Neutrophil (primary cell): ENCODE measurements around the gene EPAS1.

ENCODE experiments used
- H3K27ac ChIP-seq: fragments of 200-600 bp; sonication (generic); 2 replicates; pipeline ENCODE4 v1.5.1; 2016; ENCODE audit warnings: mild to moderate bottlenecking, moderate library complexity
- H3K27me3 ChIP-seq: fragments of 200-600 bp; sonication (generic); 2 replicates; pipeline ENCODE4 v1.6.0; 2016; ENCODE audit warnings: mild to moderate bottlenecking
- H3K36me3 ChIP-seq: fragments of 200-600 bp; sonication (generic); 2 replicates; pipeline ENCODE4 v1.5.1; 2017
- H3K4me1 ChIP-seq, 2 experiments: fragments of 200-600 bp in 1 of 2; sonication (generic) in 1 of 2; 1 replicate in 1 of 2; 2 replicates in 1 of 2; pipeline versions ENCODE4 v1.5.1 to v1.6.1; 2013 to 2016; ENCODE audit warnings: low read depth in 1 of 2, low read length in 1 of 2, mild to moderate bottlenecking in 1 of 2, moderate library complexity in 1 of 2; ENCODE audit not compliant: control insufficient read depth in 1 of 2, insufficient read depth in 1 of 2
- H3K4me3 ChIP-seq, 2 experiments: fragments of 200-600 bp in 1 of 2; sonication (generic) in 1 of 2; 1 replicate in 1 of 2; 2 replicates in 1 of 2; pipeline ENCODE4 v1.5.1; 2013 to 2016; ENCODE audit warnings: low read depth in 1 of 2, low read length in 1 of 2, mild to moderate bottlenecking in 1 of 2, moderate library complexity in 1 of 2
- H3K9me3 ChIP-seq: fragments of 200-600 bp; sonication (generic); 2 replicates; pipeline ENCODE4 v1.5.1; 2016
- TF ChIP-seq, protein P1 (sequence below): fragments of 200-600 bp; sonication (generic); IDR thresholded peaks from 2 replicates; pipeline ENCODE4 v1.5.1; 2016; ENCODE audit warnings: antibody characterized with exemption

EPAS1 gene

DNA sequence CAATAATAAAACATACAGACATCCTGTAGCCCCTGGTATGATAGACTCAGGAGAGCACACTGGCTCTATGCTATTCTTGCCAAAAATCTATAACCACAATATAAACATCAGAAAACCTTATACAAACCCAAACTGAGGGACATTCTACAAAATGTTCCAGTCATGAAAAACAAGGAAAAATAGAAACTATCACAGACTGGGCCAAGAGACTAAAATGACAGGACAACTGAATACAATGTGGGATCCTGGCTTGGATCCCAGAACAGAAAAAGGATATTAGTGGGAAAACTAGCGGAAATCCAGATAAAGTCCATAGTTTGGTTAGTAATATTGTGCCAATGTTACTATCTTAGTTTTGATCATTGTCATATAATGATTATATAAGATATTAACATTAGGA lies 29.6 kb upstream of the EPAS1 start:
- TF ChIP-seq, protein P1, sequence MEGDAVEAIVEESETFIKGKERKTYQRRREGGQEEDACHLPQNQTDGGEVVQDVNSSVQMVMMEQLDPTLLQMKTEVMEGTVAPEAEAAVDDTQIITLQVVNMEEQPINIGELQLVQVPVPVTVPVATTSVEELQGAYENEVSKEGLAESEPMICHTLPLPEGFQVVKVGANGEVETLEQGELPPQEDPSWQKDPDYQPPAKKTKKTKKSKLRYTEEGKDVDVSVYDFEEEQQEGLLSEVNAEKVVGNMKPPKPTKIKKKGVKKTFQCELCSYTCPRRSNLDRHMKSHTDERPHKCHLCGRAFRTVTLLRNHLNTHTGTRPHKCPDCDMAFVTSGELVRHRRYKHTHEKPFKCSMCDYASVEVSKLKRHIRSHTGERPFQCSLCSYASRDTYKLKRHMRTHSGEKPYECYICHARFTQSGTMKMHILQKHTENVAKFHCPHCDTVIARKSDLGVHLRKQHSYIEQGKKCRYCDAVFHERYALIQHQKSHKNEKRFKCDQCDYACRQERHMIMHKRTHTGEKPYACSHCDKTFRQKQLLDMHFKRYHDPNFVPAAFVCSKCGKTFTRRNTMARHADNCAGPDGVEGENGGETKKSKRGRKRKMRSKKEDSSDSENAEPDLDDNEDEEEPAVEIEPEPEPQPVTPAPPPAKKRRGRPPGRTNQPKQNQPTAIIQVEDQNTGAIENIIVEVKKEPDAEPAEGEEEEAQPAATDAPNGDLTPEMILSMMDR = no peak
- no peak overlapping the region for H3K4me3 ChIP-seq
- no peaks in the 10 kb centered on the region for H3K36me3 ChIP-seq
- no peaks in the 10 kb centered on the region for H3K27me3 ChIP-seq
- no peaks in the 10 kb centered on the region for H3K4me1 ChIP-seq
- H3K27ac ChIP-seq = no peak overlapping the region
- H3K9me3 ChIP-seq = no peaks in the 10 kb centered on the region

DNA sequence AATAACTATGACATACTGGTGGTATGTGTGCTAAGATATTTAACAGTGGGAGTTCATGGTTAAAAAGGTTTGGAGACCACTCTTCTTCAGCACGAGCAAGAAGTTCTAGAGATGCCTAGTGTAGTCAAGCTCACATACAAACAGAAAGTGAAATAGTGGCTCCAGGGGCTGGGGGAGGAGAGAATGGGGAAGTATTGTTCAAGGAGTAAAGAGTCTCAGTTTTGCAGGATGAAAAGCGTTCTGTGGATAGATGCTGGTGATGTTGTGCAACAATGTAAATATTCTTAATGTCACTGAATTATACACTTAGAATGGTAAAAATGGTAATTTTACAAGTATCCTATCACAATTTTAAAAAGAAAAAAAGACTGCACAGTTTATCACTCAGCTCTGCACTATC lies 29.0 kb upstream of the EPAS1 start:
- TF ChIP-seq, protein P1 = no peak
- no peaks in the 10 kb centered on the region for H3K4me1 ChIP-seq
- H3K36me3 ChIP-seq = no peaks in the 10 kb centered on the region
- no peaks in the 10 kb centered on the region for H3K27me3 ChIP-seq
- no peak overlapping the region for H3K4me3 ChIP-seq
- no peaks in the 10 kb centered on the region for H3K9me3 ChIP-seq
- no peak overlapping the region for H3K27ac ChIP-seq

DNA sequence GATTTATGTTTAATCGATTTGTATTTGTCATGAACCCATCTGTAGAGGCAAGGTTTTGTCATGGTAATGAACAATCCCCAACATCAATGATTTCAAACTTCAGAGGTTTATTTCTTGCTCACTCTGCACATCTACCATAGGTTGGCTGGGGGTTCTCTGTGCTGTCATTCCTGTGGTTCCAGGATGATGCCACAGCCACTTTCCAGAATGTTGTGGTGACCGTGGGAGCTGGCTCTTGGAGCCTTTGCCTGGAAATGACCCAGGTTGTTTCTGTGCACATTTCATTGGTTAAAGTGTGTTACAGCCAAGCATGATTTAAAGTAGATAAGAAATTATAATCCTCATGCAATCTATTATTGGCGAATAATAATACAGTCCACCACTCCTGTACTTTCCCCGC lies 28.2 kb upstream of the EPAS1 start:
- Histone ChIP-seq H3K27me3 (no peaks in the 10 kb centered on the region), H3K4me1 (no peaks in the 10 kb centered on the region), H3K36me3 (no peaks in the 10 kb centered on the region), H3K4me3 (no peak overlapping the region), H3K27ac (no peak overlapping the region), H3K9me3 (no peaks in the 10 kb centered on the region)
- TF ChIP-seq, protein P1 = no peak

DNA sequence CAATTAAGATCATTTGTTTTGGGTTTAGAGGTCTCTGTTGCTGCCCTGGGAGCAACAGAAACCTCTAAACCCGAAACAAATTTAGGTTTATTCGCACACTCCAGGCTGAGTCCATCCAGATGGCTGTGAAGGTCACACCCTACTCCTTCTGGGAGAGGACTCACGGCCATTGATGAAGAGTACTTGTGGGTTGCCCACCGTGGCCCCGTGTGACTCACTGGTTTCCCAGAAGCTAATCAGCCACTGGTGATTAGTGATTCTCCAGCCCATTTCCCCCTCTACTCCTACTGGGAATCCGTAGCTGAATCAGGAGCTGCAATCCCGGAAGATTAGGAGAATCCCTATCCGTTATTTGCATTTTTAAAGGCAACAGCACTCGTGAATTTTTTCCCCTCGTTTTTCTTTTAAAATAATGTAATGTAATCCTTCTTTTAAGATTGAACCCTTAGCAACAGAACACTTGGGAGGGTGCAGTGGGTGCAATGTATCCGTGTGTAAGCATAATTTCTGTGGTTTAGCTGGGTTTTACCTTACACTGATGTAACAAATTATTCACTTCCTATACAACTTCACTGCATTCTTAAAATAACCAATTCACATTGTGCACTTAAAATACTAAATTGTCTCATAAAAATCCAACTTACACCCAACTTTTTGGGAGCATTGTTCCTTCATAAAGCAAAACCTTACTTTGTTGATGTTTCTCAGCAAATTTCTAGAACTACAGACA lies 27.5 kb upstream of the EPAS1 start:
- Histone ChIP-seq H3K4me3 (no peak overlapping the region), H3K4me1 (no peaks in the 10 kb centered on the region), H3K27me3 (no peaks in the 10 kb centered on the region), H3K36me3 (no peaks in the 10 kb centered on the region), H3K27ac (no peak overlapping the region), H3K9me3 (no peaks in the 10 kb centered on the region)
- TF ChIP-seq, protein P1 = no peak

DNA sequence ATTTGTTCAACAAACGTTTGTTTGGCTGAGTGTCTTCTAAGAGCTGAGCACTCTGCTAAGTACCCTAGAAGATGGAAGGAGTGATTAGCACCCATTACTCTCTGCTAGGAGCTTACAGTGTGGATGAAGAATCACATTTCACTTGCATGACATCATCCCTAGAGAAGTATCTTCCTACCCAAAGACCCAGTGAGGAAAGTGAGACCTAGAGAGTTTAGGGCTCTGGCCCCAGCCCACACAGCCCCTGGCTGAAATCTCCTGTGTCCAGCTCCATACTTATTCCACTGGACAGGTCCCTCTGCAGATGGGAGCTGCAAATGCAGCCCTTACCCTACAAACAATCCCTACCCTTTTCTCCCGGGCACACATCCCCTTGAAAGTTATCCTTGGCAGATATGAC lies 26.8 kb upstream of the EPAS1 start:
- no peaks in the 10 kb centered on the region for H3K4me1 ChIP-seq
- no peaks in the 10 kb centered on the region for H3K9me3 ChIP-seq
- no peak overlapping the region for H3K4me3 ChIP-seq
- H3K27ac ChIP-seq = no peak overlapping the region
- H3K27me3 ChIP-seq = peaks cover 4% of the 10 kb centered on the region
- TF ChIP-seq, protein P1 = no peak
- no peaks in the 10 kb centered on the region for H3K36me3 ChIP-seq
